Choroid plexus epithelial cell (primary cell): ENCODE data around the gene FABP7.
"Not testable (repeated sequence)": the region's sequence is repeated elsewhere in the genome, so short reads cannot be mapped to it uniquely, and the experiment has no call there.

ENCODE experiments used
- DNase-seq: peaks from one replicate; pipeline ENCODE4 v3.0.0-alpha.2; 2010; ENCODE audit warnings: low read depth
- H3K4me3 ChIP-seq: 2 replicates; pipeline ENCODE4 v1.5.1; 2011; ENCODE audit warnings: low read depth, mild to moderate bottlenecking, control low read depth, low read length, moderate library complexity
- CTCF ChIP-seq: conservative IDR thresholded peaks from 2 replicates; pipeline ENCODE4 v1.5.1; 2011; ENCODE audit warnings: low read depth, mild to moderate bottlenecking, control low read depth, inconsistent platforms, low read length, moderate library complexity

FABP7 gene

GRCh38 chr6:122736163-122736562 lies 43.4 kb upstream of the FABP7 start:
- H3K4me3 ChIP-seq, result no peak overlapping the region
- no peak for DNase-seq
- no peak for TF ChIP-seq CTCF

GRCh38 chr6:122736616-122737015 lies 42.9 kb upstream of the FABP7 start:
- no peak overlapping the region for H3K4me3 ChIP-seq
- DNase-seq, result no peak
- no peak for TF ChIP-seq CTCF

GRCh38 chr6:122740091-122740490 lies 39.4 kb upstream of the FABP7 start:
- TF ChIP-seq CTCF, result no peak
- DNase-seq, result no peak
- no peak overlapping the region for H3K4me3 ChIP-seq

- TF ChIP-seq CTCF, result no peak
- DNase-seq, result no peak
- H3K4me3 ChIP-seq, result no peak overlapping the region
Measured at GRCh38 chr6:122740936-122741335, 38.6 kb upstream of the FABP7 start.

- H3K4me3 ChIP-seq, result not testable (repeated sequence)
- DNase-seq, result peak; percentile 36
- peak; percentile 53 for TF ChIP-seq CTCF
Measured at GRCh38 chr6:122744247-122744646, 35.3 kb upstream of the FABP7 start.

GRCh38 chr6:122744856-122745255 lies 34.7 kb upstream of the FABP7 start:
- H3K4me3 ChIP-seq, result not testable (repeated sequence)

GRCh38 chr6:122746688-122747087 lies 32.8 kb upstream of the FABP7 start:
- DNase-seq, result no peak
- TF ChIP-seq CTCF, result no peak
- no peak overlapping the region for H3K4me3 ChIP-seq

More at GRCh38 chr6:122744856-122745255, 34.7 kb upstream of the FABP7 start:
- not testable (repeated sequence) for DNase-seq

GRCh38 chr6:122747573-122747972 lies 31.9 kb upstream of the FABP7 start:
- no peak overlapping the region for H3K4me3 ChIP-seq
- no peak for TF ChIP-seq CTCF
- no peak for DNase-seq

GRCh38 chr6:122748945-122749344 lies 30.6 kb upstream of the FABP7 start:
- not testable (repeated sequence) for H3K4me3 ChIP-seq, DNase-seq
